ENCODE measurements around the gene C6orf47.

C6orf47 gene

DNA sequence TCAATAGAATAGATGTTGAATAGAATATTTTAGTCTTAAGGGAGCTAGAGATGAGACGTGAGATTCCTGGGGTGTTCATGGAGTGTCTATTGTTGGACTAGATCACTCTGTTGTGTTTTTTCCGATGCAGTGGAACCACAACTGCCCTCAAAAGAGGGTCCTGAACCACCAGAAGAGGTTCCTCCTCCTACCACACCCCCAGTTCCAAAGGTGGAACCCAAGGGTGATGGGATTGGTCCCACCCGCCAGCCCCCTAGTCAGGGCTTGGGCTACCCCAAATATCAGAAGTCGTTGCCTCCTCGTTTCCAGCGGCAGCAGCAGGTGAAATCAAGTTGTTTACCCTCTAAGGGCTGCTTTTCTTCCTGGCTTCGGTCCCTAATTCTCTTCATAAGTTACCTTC lies 31.6 kb downstream of the C6orf47 start:
- TF ChIP-seq, protein P1, sequence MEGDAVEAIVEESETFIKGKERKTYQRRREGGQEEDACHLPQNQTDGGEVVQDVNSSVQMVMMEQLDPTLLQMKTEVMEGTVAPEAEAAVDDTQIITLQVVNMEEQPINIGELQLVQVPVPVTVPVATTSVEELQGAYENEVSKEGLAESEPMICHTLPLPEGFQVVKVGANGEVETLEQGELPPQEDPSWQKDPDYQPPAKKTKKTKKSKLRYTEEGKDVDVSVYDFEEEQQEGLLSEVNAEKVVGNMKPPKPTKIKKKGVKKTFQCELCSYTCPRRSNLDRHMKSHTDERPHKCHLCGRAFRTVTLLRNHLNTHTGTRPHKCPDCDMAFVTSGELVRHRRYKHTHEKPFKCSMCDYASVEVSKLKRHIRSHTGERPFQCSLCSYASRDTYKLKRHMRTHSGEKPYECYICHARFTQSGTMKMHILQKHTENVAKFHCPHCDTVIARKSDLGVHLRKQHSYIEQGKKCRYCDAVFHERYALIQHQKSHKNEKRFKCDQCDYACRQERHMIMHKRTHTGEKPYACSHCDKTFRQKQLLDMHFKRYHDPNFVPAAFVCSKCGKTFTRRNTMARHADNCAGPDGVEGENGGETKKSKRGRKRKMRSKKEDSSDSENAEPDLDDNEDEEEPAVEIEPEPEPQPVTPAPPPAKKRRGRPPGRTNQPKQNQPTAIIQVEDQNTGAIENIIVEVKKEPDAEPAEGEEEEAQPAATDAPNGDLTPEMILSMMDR (IDR thresholded peaks at IDR 0.05; ENCODE audit: low read depth, low read length): no peak
- no peak for TF ChIP-seq EZH2phosphoT487 (IDR thresholded peaks at IDR 0.05; ENCODE audit: low read depth)
- Histone ChIP-seq H3K4me3 (ENCODE audit: low read length) (no peak overlapping the region), H3K27me3 (ENCODE audit: low read depth, low read length) (no peaks in the 10 kb centered on the region), H2AFZ (ENCODE audit: low read depth, low read length) (no peak overlapping the region), H3K4me1 (ENCODE audit: low read length) (no peaks in the 10 kb centered on the region), H3K27ac (ENCODE audit: low read length) (no peak overlapping the region), H3K9me3 (ENCODE audit: insufficient read depth, low read length) (no peaks in the 10 kb centered on the region), H3K4me2 (ENCODE audit: low read length) (no peak overlapping the region), H4K20me1 (ENCODE audit: insufficient read depth, low read length) (no peaks in the 10 kb centered on the region; the same call in 1 of the 2 replicates), H3K9ac (ENCODE audit: low read length) (no peak overlapping the region), H3K36me3 (replicated peaks; ENCODE audit: low read depth, low read length) (peaks cover 51% of the 10 kb centered on the region), H3K79me2 (ENCODE audit: low read length) (peaks cover 12% of the 10 kb centered on the region)

GRCh38 chr6:31627690-31628287 lies 32.8 kb downstream of the C6orf47 start:
- TF ChIP-seq, protein P1 (IDR thresholded peaks at IDR 0.05; ENCODE audit: low read depth, low read length): no peak
- TF ChIP-seq EZH2phosphoT487 (IDR thresholded peaks at IDR 0.05; ENCODE audit: low read depth): no peak
- Histone ChIP-seq H3K79me2 (ENCODE audit: low read length) (peaks cover 24% of the 10 kb centered on the region), H3K4me3 (ENCODE audit: low read length) (no peak overlapping the region)

GRCh38 chr6:31626952-31627351 lies 33.6 kb downstream of the C6orf47 start:
- Histone ChIP-seq H3K9me3 (ENCODE audit: insufficient read depth, low read length) (no peaks in the 10 kb centered on the region), H3K36me3 (replicated peaks; ENCODE audit: low read depth, low read length) (peaks cover 62% of the 10 kb centered on the region), H3K79me2 (ENCODE audit: low read length) (peaks cover 32% of the 10 kb centered on the region), H2AFZ (ENCODE audit: low read depth, low read length) (no peak overlapping the region), H3K4me1 (ENCODE audit: low read length) (peaks cover 6% of the 10 kb centered on the region), H4K20me1 (ENCODE audit: insufficient read depth, low read length) (peaks cover 13% of the 10 kb centered on the region), H3K9ac (ENCODE audit: low read length) (no peak overlapping the region), H3K27ac (ENCODE audit: low read length) (no peak overlapping the region), H3K4me3 (ENCODE audit: low read length) (no peak overlapping the region), H3K27me3 (ENCODE audit: low read depth, low read length) (no peaks in the 10 kb centered on the region), H3K4me2 (ENCODE audit: low read length) (no peak overlapping the region)
- TF ChIP-seq, protein P1 (IDR thresholded peaks at IDR 0.05; ENCODE audit: low read depth, low read length): no peak
- TF ChIP-seq EZH2phosphoT487 (IDR thresholded peaks at IDR 0.05; ENCODE audit: low read depth): no peak

More at GRCh38 chr6:31627690-31628287, 32.8 kb downstream of the C6orf47 start:
- Histone ChIP-seq H3K9ac (ENCODE audit: low read length) (no peak overlapping the region), H3K27ac (ENCODE audit: low read length) (no peak overlapping the region), H3K4me1 (ENCODE audit: low read length) (no peaks in the 10 kb centered on the region), H3K36me3 (replicated peaks; ENCODE audit: low read depth, low read length) (peaks cover 59% of the 10 kb centered on the region), H3K9me3 (ENCODE audit: insufficient read depth, low read length) (no peaks in the 10 kb centered on the region), H3K27me3 (ENCODE audit: low read depth, low read length) (no peaks in the 10 kb centered on the region), H3K4me2 (ENCODE audit: low read length) (no peak overlapping the region), H2AFZ (ENCODE audit: low read depth, low read length) (no peak overlapping the region), H4K20me1 (ENCODE audit: insufficient read depth, low read length) (peaks cover 5% of the 10 kb centered on the region; the same call in 1 of the 2 replicates)

DNA sequence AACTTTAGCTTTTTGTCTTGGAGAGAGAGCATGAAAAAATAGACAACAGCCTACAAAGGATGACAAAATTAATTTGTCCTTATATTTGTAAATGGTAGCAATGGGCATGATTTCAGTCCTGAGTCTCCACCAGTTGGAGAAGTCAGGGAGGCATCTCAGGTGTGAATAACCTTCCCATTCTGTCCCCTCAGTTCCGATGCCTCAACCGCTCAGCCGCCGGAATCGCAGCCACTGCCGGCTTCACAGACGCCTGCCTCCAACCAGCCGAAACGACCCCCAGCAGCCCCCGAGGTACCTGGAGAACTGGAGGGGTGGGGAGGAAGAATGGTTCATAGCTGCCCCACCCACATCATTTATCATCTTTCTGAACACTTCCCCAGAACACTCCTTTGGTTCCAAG lies 36.5 kb downstream of the C6orf47 start:
- Histone ChIP-seq H3K79me2 (ENCODE audit: low read length) (peaks cover 46% of the 10 kb centered on the region), H3K9me3 (ENCODE audit: insufficient read depth, low read length) (no peaks in the 10 kb centered on the region), H3K9ac (ENCODE audit: low read length) (no peak overlapping the region), H3K4me1 (ENCODE audit: low read length) (peaks cover 14% of the 10 kb centered on the region), H3K4me2 (ENCODE audit: low read length) (no peak overlapping the region), H3K27ac (ENCODE audit: low read length) (no peak overlapping the region), H3K27me3 (ENCODE audit: low read depth, low read length) (no peaks in the 10 kb centered on the region), H4K20me1 (ENCODE audit: insufficient read depth, low read length) (peaks cover 18% of the 10 kb centered on the region), H3K4me3 (ENCODE audit: low read length) (no peak overlapping the region), H3K36me3 (replicated peaks; ENCODE audit: low read depth, low read length) (peaks cover 60% of the 10 kb centered on the region), H2AFZ (ENCODE audit: low read depth, low read length) (no peak overlapping the region)
- TF ChIP-seq, protein P1 (IDR thresholded peaks at IDR 0.05; ENCODE audit: low read depth, low read length): no peak
